A549 (cell line): ENCODE measurements around the gene ZFHX3. TPM values are rescaled to one million over a fixed set of nuclear protein-coding genes. Genes with fewer than 3 reads are reported as not detected.

Experiments
- ATAC-seq, 2 experiments: fragments of 200-7000 bp in 1 of 2; fragments of >200 bp in 1 of 2; cut with Nextera tagmentation in 1 of 2; cut with Tn5 transposase in 1 of 2; 3 replicates each; pipeline versions ENCODE4 v1.8.0 to v1.9.1; 2018 to 2020; ENCODE audit warnings: mild to moderate bottlenecking in 1 of 2, moderate library complexity in 1 of 2
- CTCF ChIA-PET: fragments of 300-600 bp; sonication (Branson Sonifier 250); formaldehyde crosslinking; extraction: SDS; loops from one replicate; lab custom pipeline; 2021; ENCODE audit warnings: antibody characterized with exemption, inconsistent platforms; lab: Yijun Ruan, JAX
- POLR2A ChIA-PET: fragments of 350-600 bp; formaldehyde crosslinking; extraction: SDS; loops from one replicate; lab custom pipeline; 2021; ENCODE audit warnings: antibody characterized with exemption, inconsistent platforms; lab: Yijun Ruan, JAX
- DNase-seq, 2 experiments: peaks; one replicate each; pipeline versions ENCODE4 v3.0.0 to v3.0.0-alpha.2; 2011 to 2016; ENCODE audit warnings: low read depth in 1 of 2, low spot score in 1 of 2
- FAIRE-seq: peaks from 2 replicates; lab custom pipeline; 2011; peaks lifted over from hg19 to GRCh38; lab: Jason Lieb, UNC
- H3K27ac ChIP-seq, 2 experiments: fragments of >200 bp; sonication (Bioruptor Twin); formaldehyde crosslinking; 3 replicates each; pipeline ENCODE4 v1.5.1; 2016 to 2017
- H3K4me1 ChIP-seq: fragments of >200 bp; sonication (Bioruptor Twin); formaldehyde crosslinking; 3 replicates; pipeline ENCODE4 v1.6.1; 2016
- H3K4me2 ChIP-seq: fragments of >200 bp; sonication (Bioruptor Twin); formaldehyde crosslinking; 3 replicates; pipeline ENCODE4 v1.6.1; 2016
- H3K4me3 ChIP-seq: fragments of >200 bp; sonication (Bioruptor Twin); formaldehyde crosslinking; 3 replicates; pipeline ENCODE4 v1.5.1; 2016
- H3K9me3 ChIP-seq: fragments of >200 bp; sonication (Bioruptor Twin); formaldehyde crosslinking; 3 replicates; pipeline ENCODE4 v1.6.1; 2016
- ATOH8 ChIP-seq: fragments of 250-450 bp; sonication (Bioruptor Pico); IDR thresholded peaks from 2 replicates; pipeline ENCODE4 v1.5.0; 2020; ENCODE audit warnings: low read depth, mild to moderate bottlenecking, moderate library complexity
- CBX2 ChIP-seq: fragments of 200-600 bp; sonication (generic); IDR thresholded peaks from 2 replicates; pipeline ENCODE4 v1.6.1; 2016; ENCODE audit warnings: low read depth, mild to moderate bottlenecking, borderline replicate concordance
- CEBPB ChIP-seq, 2 experiments: fragments of >200 bp in 1 of 2; sonication (Bioruptor Twin) in 1 of 2; formaldehyde crosslinking in 1 of 2; IDR thresholded peaks; 2 replicates each; pipeline ENCODE4 v1.6.1; 2012 to 2016
- CHD2 ChIP-seq: fragments of 150-350 bp; IDR thresholded peaks from 2 replicates; pipeline ENCODE4 v1.6.1; 2014; ENCODE audit warnings: low read length; ENCODE audit not compliant: partially characterized antibody
- CTCF ChIP-seq: fragments of >200 bp; sonication (Bioruptor Twin); formaldehyde crosslinking; IDR thresholded peaks from 3 replicates; pipeline ENCODE4 v1.5.1; 2016
- EHMT2 ChIP-seq: fragments of 200-600 bp; sonication (generic); IDR thresholded peaks from 2 replicates; pipeline ENCODE4 v1.6.1; 2016; ENCODE audit warnings: antibody characterized with exemption, low read depth, mild to moderate bottlenecking, moderate library complexity
- ELK1 ChIP-seq: fragments of 150-350 bp; IDR thresholded peaks from 2 replicates; pipeline ENCODE4 v1.6.1; 2014; ENCODE audit warnings: low read depth, mild to moderate bottlenecking, low read length
- EP300 ChIP-seq, 2 experiments: fragments of >200 bp; sonication (Bioruptor Twin); formaldehyde crosslinking; IDR thresholded peaks; 2 replicates in 1 of 2; 3 replicates in 1 of 2; pipeline ENCODE4 v1.6.1; 2016 to 2017
- FOSB ChIP-seq: fragments of 250-450 bp; sonication (Bioruptor Pico); IDR thresholded peaks from 2 replicates; pipeline ENCODE4 v1.5.0; 2020; ENCODE audit warnings: mild to moderate bottlenecking, moderate library complexity
- HEYL ChIP-seq: fragments of 250-450 bp; sonication (Bioruptor Pico); IDR thresholded peaks from 2 replicates; pipeline ENCODE4 v1.8.0; 2021; ENCODE audit warnings: mild to moderate bottlenecking, moderate library complexity
- HMGXB4 ChIP-seq: fragments of 250-450 bp; sonication (Bioruptor Pico); IDR thresholded peaks from 2 replicates; pipeline ENCODE4 v1.5.0; 2021; ENCODE audit warnings: mild to moderate bottlenecking, moderate library complexity, borderline replicate concordance
- HOXB13 ChIP-seq: fragments of 250-450 bp; sonication (Bioruptor Pico); IDR thresholded peaks from 2 replicates; pipeline ENCODE4 v1.5.0; 2020; ENCODE audit warnings: low read depth, mild to moderate bottlenecking, moderate library complexity
- KDM1A ChIP-seq: fragments of 200-600 bp; sonication (generic); IDR thresholded peaks from 2 replicates; pipeline ENCODE4 v1.6.1; 2016; ENCODE audit warnings: low read depth, mild to moderate bottlenecking
- MYC ChIP-seq: IDR thresholded peaks from 2 replicates; pipeline ENCODE4 v1.6.1; 2012; ENCODE audit warnings: mild to moderate bottlenecking, inconsistent platforms, low read length, improper control_type of control experiment, borderline replicate concordance
- NFE2L2 ChIP-seq: fragments of 150-350 bp; conservative IDR thresholded peaks from 2 replicates; pipeline ENCODE4 v1.6.1; 2014; ENCODE audit warnings: low read length
- PBX3 ChIP-seq: IDR thresholded peaks from 2 replicates; pipeline ENCODE4 v1.6.1; 2012
- PHF8 ChIP-seq: fragments of 200-600 bp; sonication (generic); IDR thresholded peaks from 2 replicates; pipeline ENCODE4 v1.6.1; 2016; ENCODE audit warnings: low read depth, mild to moderate bottlenecking, antibody characterized with exemption, moderate library complexity, borderline replicate concordance
- POLR2AphosphoS2 ChIP-seq: conservative IDR thresholded peaks from 2 replicates; pipeline ENCODE4 v1.6.1; 2012; ENCODE audit warnings: low read length, improper control_type of control experiment, inconsistent platforms
- RAD21 ChIP-seq, 2 experiments: fragments of >200 bp in 1 of 2; sonication (Bioruptor Twin) in 1 of 2; formaldehyde crosslinking in 1 of 2; IDR thresholded peaks in 1 of 2; conservative IDR thresholded peaks in 1 of 2; 2 replicates in 1 of 2; 3 replicates in 1 of 2; pipeline ENCODE4 v1.6.1; 2012 to 2018; ENCODE audit warnings: inconsistent platforms in 1 of 2
- SMC3 ChIP-seq: fragments of >200 bp; sonication (Bioruptor Twin); formaldehyde crosslinking; IDR thresholded peaks from 3 replicates; pipeline ENCODE4 v1.6.1; 2018; ENCODE audit warnings: inconsistent platforms
- TP53 ChIP-seq: fragments of 250-450 bp; sonication (Bioruptor Pico); IDR thresholded peaks from 2 replicates; pipeline ENCODE4 v1.5.0; 2021; ENCODE audit warnings: mild to moderate bottlenecking, moderate library complexity
- USF2 ChIP-seq: fragments of 450-650 bp; IDR thresholded peaks from 2 replicates; pipeline ENCODE4 v1.6.1; 2014; ENCODE audit warnings: antibody characterized with exemption
- ZC3H11A ChIP-seq: fragments of 450-650 bp; IDR thresholded peaks from 2 replicates; pipeline ENCODE4 v1.6.1; 2014; ENCODE audit warnings: antibody characterized with exemption, mild to moderate bottlenecking
- ZNF302 ChIP-seq: fragments of 250-450 bp; sonication (Bioruptor Pico); IDR thresholded peaks from 2 replicates; pipeline ENCODE4 v1.9.0; 2021; ENCODE audit warnings: inconsistent platforms, mild to moderate bottlenecking, moderate library complexity
- WGBS: methylation state at CpG from one replicate; pipeline ENCODE4 v1.1.6; 2017; ENCODE audit errors: missing lambda C conversion rate; 5-methylcytosine and 5-hydroxymethylcytosine counted together
- polyA plus RNA-seq, 4 experiments: library from polyadenylated mRNA; depleted of rRNA in 3 of 4; stranded (reverse); fragments of >200 nt; fragmentation: RNase III in 1 of 4; extraction: RNeasy Plus Mini Kit Qiagen cat#74134 plus additional on column Dnase treatment in 1 of 4; gene quantifications; 2 replicates in 3 of 4; 3 replicates in 1 of 4; pipeline ENCODE4 v1.2.3, GENCODE V29; 2011 to 2017

The ZFHX3 gene
- polyA plus RNA-seq, 2 of the 4 experiments (the other 2 are of a cell fraction), result 3.9 to 6.5 TPM

GRCh38 chr16:72850021-72850420 is 197.9 kb downstream of the ZFHX3 start:
- no peak for DNase-seq
- ATAC-seq, result no peak
- peaks cover 51% of the 10 kb centered on the region for H3K4me1 ChIP-seq
- CTCF ChIA-PET, result interaction anchor here (1.4 to 8.0 kb wide), 4 partner anchors 16 to 76 kb away, joined by 3 to 90 read pairs (median 17); no protein-coding TSS in a partner anchor
- no peaks in the 10 kb centered on the region for H3K9me3 ChIP-seq
- H3K4me3 ChIP-seq, result no peak overlapping the region
- FAIRE-seq, result no peak
- WGBS, result 93% methylated on average over 4 of the region's 4 CpGs
- H3K27ac ChIP-seq, result peak overlapping the region; percentile 97 to 100
- TF ChIP-seq EP300 (IDR thresholded peaks at IDR 0.05) (no peak), ATOH8 (CRISPR knock-in tag) (no peak), ZNF302 (CRISPR knock-in tag) (no peak), ZC3H11A (no peak), MYC (no peak), KDM1A (no peak), ELK1 (no peak), TP53 (no peak), RAD21 (conservative IDR thresholded peaks at IDR 0.05 in 1 of 2, IDR thresholded peaks at IDR 0.05 in 1 of 2) (no peak), CEBPB (IDR thresholded peaks at IDR 0.05) (no peak), FOSB (CRISPR knock-in tag) (no peak), CBX2 (no peak), PBX3 (no peak), PHF8 (no peak), USF2 (no peak), POLR2AphosphoS2 (no peak), HMGXB4 (CRISPR knock-in tag) (no peak)
- H3K4me2 ChIP-seq, result peak overlapping the region; percentile 99; the same call in 2 of the 3 replicates
- POLR2A ChIA-PET, result interaction anchor here (0.7 kb wide), 1 partner anchor 347 kb away, joined by 5 read pairs; no protein-coding TSS in a partner anchor

- POLR2A ChIA-PET, result interaction anchor here (0.7 to 1.4 kb wide), 4 partner anchors 196 to 219 kb away, joined by 3 to 5 read pairs (median 3); no protein-coding TSS in a partner anchor
- ATAC-seq (peak; percentile 75 to 83), DNase-seq (peak; percentile 56 to 93), FAIRE-seq (peak; percentile 7)
- H3K9me3 ChIP-seq, result no peaks in the 10 kb centered on the region
- H3K4me1 ChIP-seq, result peaks cover 51% of the 10 kb centered on the region
- H3K27ac ChIP-seq, result peak overlapping the region; percentile 97 to 100
- CTCF ChIA-PET, result interaction anchor here (0.5 to 8.0 kb wide), 9 partner anchors 7 to 803 kb away, joined by 3 to 90 read pairs (median 3); partner anchors contain the start of gene ZFHX3
- H3K4me2 ChIP-seq, result peak overlapping the region; percentile 99
- WGBS, result 12% methylated on average over 24 of the region's 24 CpGs
- peak overlapping the region; percentile 48 for H3K4me3 ChIP-seq
- TF ChIP-seq ELK1, result no peak
- TF ChIP-seq MYC, result no peak; the same call in 1 of the 2 replicates
- peak; percentile 86 for TF ChIP-seq NFE2L2
- TF ChIP-seq SMC3, result no peak
- TF ChIP-seq CHD2, result no peak
- no peak for TF ChIP-seq CTCF
- TF ChIP-seq HEYL (CRISPR knock-in tag), result peak; percentile 15; the same call in 1 of the 2 replicates
- peak; percentile 75 for TF ChIP-seq HOXB13 (CRISPR knock-in tag)
- TF ChIP-seq EHMT2, result 0 out of 2 replicates have a peak, but pooled peaks have one; percentile 28
These were observed 198.9 kb downstream of the ZFHX3 start for GRCh38 chr16:72848759-72849664.
